Measurements from ENCODE around the gene DYNLT2. TPM values are rescaled to one million over a fixed set of nuclear protein-coding genes. Genes with fewer than 3 reads are reported as not detected.

The DYNLT2 gene
- total and polyA plus RNA-seq, 2 donors (not counting 1 experiment from before 2014, with no cell fraction given), result 0.49 to 0.83 TPM

GRCh38 chr6:169738976-169739529 lies 12.3 kb downstream of the DYNLT2 start:
- H3K9ac ChIP-seq (ENCODE audit: insufficient read depth, low read length), result no peak overlapping the region
- H3K79me2 ChIP-seq (ENCODE audit: control insufficient read depth, insufficient read depth, low read length), result no peaks in the 10 kb centered on the region
- H4K20me1 ChIP-seq (ENCODE audit: control insufficient read depth, extremely low read depth, insufficient read depth, low read length), result no peaks in the 10 kb centered on the region
- H3K27me3 ChIP-seq (ENCODE audit: control insufficient read depth, insufficient read depth, low read length), result no peaks in the 10 kb centered on the region
- H3K4me2 ChIP-seq (ENCODE audit: extremely low read depth, insufficient read depth, low read length), result no peak overlapping the region
- no peaks in the 10 kb centered on the region for H3K9me3 ChIP-seq (ENCODE audit: control insufficient read depth, insufficient read depth, low read depth, low read length)
- H3K4me1 ChIP-seq (ENCODE audit: control insufficient read depth, extremely low read depth, insufficient read depth, low read length), result no peaks in the 10 kb centered on the region
- no peak overlapping the region for H3K27ac ChIP-seq (ENCODE audit: insufficient read depth, low read length)
- no peaks in the 10 kb centered on the region for H3K36me3 ChIP-seq (ENCODE audit: control insufficient read depth, insufficient read depth, low read length)
- H3K4me3 ChIP-seq (replicated peaks in 1 of 4; ENCODE audit: control extremely low read depth in 1 of 4, insufficient read depth in 1 of 4, low read depth in 3 of 4, low read length in 4 of 4), result no peak overlapping the region
- no peak for DNase-seq (ENCODE audit: low read depth in 2 of 2)
- H2AFZ ChIP-seq (ENCODE audit: low read length), result no peak overlapping the region
- TF ChIP-seq CTCF (conservative IDR thresholded peaks at IDR 0.05 in 1 of 2, IDR thresholded peaks at IDR 0.05 in 1 of 2; ENCODE audit: low read depth in 1 of 2, low read length in 2 of 2) (no peak), EZH2 (IDR thresholded peaks at IDR 0.05; ENCODE audit: low read length, missing control alignments) (no peak)

GRCh38 chr6:169738204-169738975 lies 13.0 kb downstream of the DYNLT2 start:
- H3K9ac ChIP-seq (ENCODE audit: insufficient read depth, low read length), result no peak overlapping the region
- H3K4me1 ChIP-seq (ENCODE audit: control insufficient read depth, extremely low read depth, insufficient read depth, low read length), result no peaks in the 10 kb centered on the region
- no peaks in the 10 kb centered on the region for H3K9me3 ChIP-seq (ENCODE audit: control insufficient read depth, insufficient read depth, low read depth, low read length)
- no peak overlapping the region for H3K27ac ChIP-seq (ENCODE audit: insufficient read depth, low read length)
- no peaks in the 10 kb centered on the region for H3K36me3 ChIP-seq (ENCODE audit: control insufficient read depth, insufficient read depth, low read length)
- H3K27me3 ChIP-seq (ENCODE audit: control insufficient read depth, insufficient read depth, low read length), result no peaks in the 10 kb centered on the region
- no peak for TF ChIP-seq EZH2 (IDR thresholded peaks at IDR 0.05; ENCODE audit: low read length, missing control alignments)
- TF ChIP-seq CTCF (conservative IDR thresholded peaks at IDR 0.05 in 1 of 2, IDR thresholded peaks at IDR 0.05 in 1 of 2; ENCODE audit: low read depth in 1 of 2, low read length in 2 of 2), result no peak
- H4K20me1 ChIP-seq (ENCODE audit: control insufficient read depth, extremely low read depth, insufficient read depth, low read length), result no peaks in the 10 kb centered on the region
- DNase-seq (ENCODE audit: low read depth in 2 of 2), result peak in 1 of 2 donors; percentile 20
- H2AFZ ChIP-seq (ENCODE audit: low read length), result no peak overlapping the region
- no peak overlapping the region for H3K4me2 ChIP-seq (ENCODE audit: extremely low read depth, insufficient read depth, low read length)
- no peak overlapping the region for H3K4me3 ChIP-seq (replicated peaks in 1 of 4; ENCODE audit: control extremely low read depth in 1 of 4, insufficient read depth in 1 of 4, low read depth in 3 of 4, low read length in 4 of 4)
- no peaks in the 10 kb centered on the region for H3K79me2 ChIP-seq (ENCODE audit: control insufficient read depth, insufficient read depth, low read length)

DNA sequence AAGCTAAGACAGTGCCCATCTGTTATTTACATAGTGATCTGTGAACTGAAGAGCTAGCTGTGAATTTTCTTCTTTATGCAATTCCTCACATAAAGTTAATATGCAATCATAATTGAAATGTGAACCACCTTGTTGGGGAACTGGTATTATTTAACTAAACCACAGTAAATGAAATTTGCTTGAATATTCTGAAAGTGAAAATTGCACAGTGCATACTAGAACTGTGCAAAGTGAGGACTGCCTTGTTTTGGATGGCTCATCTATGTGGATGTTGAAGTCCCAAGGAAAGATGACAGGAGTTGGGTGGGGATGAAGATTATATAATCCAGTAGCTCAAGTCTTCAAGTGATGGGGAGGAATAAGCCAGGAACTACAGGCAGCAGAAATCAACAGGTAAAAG lies 21.4 kb downstream of the DYNLT2 start:
- Histone ChIP-seq H3K9ac (ENCODE audit: insufficient read depth, low read length) (no peak overlapping the region), H3K27ac (ENCODE audit: insufficient read depth, low read length) (no peak overlapping the region), H3K4me3 (replicated peaks in 1 of 4; ENCODE audit: control extremely low read depth in 1 of 4, insufficient read depth in 1 of 4, low read depth in 3 of 4, low read length in 4 of 4) (no peak overlapping the region), H4K20me1 (ENCODE audit: control insufficient read depth, extremely low read depth, insufficient read depth, low read length) (no peaks in the 10 kb centered on the region), H3K27me3 (ENCODE audit: control insufficient read depth, insufficient read depth, low read length) (no peaks in the 10 kb centered on the region), H3K36me3 (ENCODE audit: control insufficient read depth, insufficient read depth, low read length) (no peaks in the 10 kb centered on the region), H2AFZ (ENCODE audit: low read length) (no peak overlapping the region), H3K4me2 (ENCODE audit: extremely low read depth, insufficient read depth, low read length) (no peak overlapping the region), H3K79me2 (ENCODE audit: control insufficient read depth, insufficient read depth, low read length) (no peaks in the 10 kb centered on the region), H3K9me3 (ENCODE audit: control insufficient read depth, insufficient read depth, low read depth, low read length) (no peaks in the 10 kb centered on the region), H3K4me1 (ENCODE audit: control insufficient read depth, extremely low read depth, insufficient read depth, low read length) (peaks cover 2% of the 10 kb centered on the region)
- TF ChIP-seq EZH2 (IDR thresholded peaks at IDR 0.05; ENCODE audit: low read length, missing control alignments) (no peak), CTCF (conservative IDR thresholded peaks at IDR 0.05 in 1 of 2, IDR thresholded peaks at IDR 0.05 in 1 of 2; ENCODE audit: low read depth in 1 of 2, low read length in 2 of 2) (no peak)
- no peak for DNase-seq (ENCODE audit: low read depth in 2 of 2)
